Stimulated activated CD8-positive, alpha-beta memory T cell treated with anti-CD3 and anti-CD28 coated beads, Interleukin-15, amount 100 ng/mL, for 1 hour (primary cell): ENCODE data around the gene TUBA1A.
"Not testable (repeated sequence)": the region's sequence is repeated elsewhere in the genome, so short reads cannot be mapped to it uniquely, and the experiment has no call there.

ENCODE experiments used
- DNase-seq: peaks from one replicate; pipeline ENCODE4 v3.0.0-alpha.2; 2020; ENCODE audit warnings: low read depth

Gene TUBA1A

DNA sequence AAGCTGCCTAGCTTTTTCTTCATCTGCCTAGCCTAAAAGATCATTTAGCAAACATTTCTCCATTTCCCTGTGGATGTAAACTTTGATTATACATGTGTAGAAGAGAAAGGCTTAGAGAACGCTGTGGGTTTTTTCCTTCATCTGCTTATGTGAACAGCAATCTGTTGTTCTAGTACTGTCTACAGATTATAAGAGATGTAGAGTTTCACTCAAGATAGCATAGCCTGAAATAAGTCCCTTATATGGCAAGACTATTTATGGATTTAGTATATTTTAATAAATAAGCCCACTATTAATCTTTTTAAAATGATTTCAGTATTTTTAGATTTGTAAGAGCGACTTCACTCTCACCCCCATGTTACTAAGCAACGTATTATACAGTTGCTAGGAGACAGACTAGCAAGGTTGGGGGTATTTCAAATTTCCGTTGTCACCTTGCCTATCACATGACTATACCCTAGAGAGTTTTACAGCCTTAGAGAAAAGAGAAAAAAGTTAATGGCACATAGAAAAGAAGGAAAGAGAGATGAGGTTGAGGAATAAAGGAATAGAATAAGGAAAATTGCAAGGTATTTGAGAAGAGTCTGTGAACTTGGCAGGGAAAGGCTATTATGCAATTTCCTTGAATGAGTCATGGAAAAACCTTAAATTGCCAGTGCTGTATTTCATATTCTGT is 12.2 kb upstream of the TUBA1A start:
- DNase-seq, result no peak

DNA sequence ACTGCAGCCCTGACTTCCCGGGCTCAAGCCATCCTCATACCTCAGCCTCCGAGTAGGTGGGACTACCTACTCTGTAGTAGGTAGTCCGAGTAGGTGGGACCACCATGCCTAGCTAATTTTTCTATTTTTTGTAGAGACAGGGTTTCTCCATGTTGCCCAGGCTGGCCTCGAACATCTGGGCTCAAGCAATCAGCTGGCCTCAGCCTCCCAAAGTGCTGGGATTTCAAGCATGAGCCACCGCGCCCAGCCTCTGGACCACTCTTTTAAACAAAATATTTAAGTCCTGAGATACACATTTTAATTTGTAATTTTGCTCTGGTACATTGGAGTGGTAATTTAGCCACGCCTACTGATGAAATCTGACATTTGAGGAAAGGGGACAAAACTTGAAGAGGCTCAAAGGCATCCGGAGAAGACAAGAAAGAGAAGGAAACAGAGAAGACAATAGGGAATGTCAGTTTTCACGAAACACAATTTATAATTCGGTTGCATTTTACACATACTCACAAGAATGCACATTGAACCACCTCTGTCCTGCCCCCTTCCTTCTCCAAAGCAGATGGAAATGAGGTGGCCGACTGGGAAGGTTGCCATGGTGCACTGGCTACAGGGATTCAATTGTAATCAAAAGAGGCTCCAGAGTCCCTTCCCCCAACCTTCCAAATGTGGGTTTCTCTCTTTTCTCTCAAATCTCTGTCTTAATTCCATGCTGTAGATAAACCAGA is 9.7 kb upstream of the TUBA1A start:
- DNase-seq, result no peak

DNA sequence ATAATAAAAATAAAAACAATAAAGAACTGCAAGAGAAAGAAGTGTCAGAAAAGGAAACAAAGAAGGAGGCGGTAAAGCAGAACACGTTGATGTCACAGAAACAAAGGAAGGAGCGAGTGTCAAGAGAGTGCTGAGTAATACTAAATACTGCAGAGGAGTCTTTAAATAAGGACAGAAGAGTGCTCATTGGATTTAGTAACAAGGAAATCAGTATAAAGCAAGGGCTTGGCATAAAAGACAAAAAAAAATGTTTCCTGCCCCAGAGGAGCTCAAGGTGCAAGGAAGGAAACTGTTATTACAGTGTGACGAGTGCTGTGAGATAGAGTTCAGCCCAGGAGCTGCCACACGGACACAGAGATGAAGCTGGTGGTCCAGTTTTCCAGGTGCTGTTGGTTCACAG is 8.4 kb upstream of the TUBA1A start:
- no peak for DNase-seq

DNA sequence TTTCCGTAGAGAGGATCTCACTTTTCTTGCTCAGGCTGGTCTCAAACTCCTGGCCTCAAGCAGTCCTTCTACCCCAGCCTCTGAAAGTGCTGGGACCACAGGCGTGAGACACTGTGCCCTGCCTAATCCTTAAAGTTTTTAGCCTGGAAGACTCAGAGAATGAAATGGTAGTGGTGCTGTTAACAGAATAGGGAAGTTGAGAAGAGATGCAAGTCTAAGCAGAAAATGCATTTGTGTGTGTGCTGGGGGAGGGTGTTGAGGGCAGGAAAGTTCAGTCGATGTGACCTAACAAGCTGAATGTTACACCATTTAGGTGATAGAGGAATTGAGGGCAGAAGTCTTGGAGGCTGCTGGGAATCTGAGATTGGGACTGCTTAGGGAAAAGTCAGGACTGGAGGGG is 6.9 kb upstream of the TUBA1A start:
- DNase-seq, result no peak

DNA sequence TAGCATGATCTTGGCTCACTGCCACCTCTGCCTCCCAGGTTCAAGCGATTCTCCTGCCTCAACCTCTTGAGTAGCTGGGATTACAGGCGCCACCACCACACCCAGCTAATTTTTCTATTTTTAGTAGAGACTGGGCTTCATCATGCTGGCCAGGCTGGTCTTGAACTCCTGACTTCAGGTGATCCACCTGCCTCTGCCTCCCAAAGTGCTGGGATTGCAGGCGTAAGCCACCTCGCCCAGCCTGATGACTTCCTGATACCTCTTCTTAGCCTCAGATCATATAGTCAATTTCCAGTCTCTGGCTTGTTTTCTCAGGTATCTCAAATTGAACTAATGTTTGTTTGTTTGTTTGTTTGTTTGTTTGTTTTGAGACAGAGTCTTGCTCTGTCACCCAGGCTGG is 4.9 kb upstream of the TUBA1A start:
- not testable (repeated sequence) for DNase-seq

DNA sequence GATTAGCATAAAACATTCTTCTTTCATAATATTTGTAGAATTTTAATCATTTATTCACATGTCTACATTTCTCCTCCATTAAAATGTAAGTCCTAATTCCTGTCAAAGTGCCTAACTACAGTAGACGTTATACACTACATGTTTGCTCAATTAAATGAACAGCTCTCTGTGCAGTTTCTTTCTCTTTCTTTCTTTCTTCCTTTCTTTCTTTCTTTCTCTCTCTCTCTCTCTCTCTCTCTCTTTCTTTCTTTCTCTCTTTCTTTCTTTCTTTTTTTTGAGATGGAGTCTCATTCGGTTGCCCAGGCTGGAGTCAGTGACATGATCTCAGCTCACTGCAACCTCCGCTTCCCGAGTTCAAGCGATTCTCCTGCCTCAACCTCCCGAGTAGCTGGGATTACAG is 2.6 kb upstream of the TUBA1A start:
- not testable (repeated sequence) for DNase-seq

DNA sequence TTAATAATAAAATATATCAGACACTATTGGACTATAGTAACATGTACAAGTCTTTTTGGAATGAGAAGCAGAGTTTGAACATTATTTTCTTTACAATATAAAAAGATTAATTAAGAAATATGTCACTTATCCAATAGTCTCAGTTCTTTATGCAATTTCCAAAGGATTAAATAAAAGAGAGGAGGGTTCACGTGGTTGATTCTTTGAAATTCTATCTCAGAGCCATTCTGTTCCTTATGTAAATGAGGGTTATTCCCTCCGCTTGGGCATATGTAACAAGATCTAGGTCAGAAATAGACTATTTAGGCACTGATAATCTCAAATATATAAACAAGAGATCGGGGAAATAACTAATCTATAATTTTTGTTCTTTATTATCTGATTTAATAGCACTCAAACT is 2.1 kb upstream of the TUBA1A start:
- no peak for DNase-seq

DNA sequence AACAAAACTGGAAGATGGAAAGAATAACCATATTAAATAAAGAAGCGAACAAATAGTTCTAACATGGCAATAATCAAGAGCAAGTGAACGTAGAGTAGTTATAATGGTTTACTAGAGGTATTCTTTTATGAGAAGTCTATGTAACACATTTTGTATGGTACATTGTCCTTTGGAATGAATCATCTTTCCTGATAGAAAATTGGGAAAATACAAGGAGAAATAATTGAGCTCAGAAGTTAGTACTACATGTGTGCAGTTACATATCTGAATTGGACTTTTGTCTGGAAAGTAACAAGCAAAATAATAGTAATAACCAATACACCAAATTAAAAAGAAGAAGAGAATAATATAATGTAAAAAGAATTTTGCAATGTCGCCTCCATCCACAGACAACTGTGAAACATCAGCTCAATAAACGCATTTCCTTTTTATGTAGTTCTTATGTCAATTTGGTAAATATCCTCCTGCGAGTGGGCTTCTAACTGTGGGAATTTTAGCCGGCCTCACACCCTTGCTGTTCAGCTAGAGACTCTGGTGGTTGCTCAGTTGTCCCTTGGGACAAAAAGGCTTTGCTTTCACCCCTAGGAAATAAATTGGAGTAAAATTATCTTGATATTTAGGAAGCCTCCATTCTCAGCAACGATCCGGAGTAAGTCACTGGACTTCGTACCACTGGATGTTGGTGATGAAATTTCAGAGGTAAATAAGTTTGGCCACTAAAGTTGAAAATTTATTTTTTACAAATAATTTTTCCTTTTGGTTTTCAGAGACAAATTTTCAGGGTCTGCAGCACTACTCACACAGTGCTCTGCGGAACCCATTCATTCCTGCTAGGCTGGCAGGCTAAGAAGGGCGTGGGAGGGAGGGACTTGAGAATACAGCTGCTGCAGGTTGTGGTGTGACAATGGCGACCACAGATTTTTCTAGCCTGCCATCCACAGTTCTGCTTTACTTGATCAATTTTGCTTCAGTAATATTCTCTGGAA is 1.1 kb upstream of the TUBA1A start:
- DNase-seq, result no peak

DNA sequence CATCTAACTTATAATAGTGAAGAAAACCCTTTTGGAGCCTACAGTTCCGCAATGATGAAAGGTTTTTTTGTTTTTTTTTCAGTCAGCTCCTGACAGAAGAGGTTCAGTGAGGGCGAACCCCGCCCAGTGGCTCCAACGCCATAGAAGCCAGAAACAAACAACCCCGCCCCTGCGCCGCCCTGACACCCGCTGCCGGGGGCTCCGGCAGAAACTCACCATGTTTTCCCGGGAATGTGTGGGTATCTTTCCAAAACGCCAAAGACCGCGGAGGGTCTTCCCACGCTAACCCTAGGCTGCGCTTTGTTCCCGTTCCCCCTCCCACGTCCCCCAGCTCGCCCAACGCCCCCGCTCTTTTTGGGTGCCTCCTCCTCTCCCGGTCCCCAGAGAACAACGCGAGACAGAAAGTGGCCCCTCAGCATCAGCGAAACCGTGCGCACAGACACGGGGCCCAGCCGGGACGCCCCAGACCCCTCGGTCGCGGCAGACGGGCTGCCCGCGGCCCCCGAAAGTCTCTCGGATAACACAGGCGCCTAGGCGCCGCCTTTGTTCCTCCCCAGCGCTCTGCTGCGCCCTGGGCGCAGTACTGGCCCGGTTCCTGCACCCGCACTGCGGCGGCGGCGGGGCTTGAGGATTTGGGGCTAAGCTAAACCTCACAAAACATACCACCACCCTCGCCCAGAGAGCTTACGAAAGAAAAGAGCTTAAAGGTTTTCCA is 522 bp downstream of the TUBA1A start:
- DNase-seq, result peak; percentile 49

DNA sequence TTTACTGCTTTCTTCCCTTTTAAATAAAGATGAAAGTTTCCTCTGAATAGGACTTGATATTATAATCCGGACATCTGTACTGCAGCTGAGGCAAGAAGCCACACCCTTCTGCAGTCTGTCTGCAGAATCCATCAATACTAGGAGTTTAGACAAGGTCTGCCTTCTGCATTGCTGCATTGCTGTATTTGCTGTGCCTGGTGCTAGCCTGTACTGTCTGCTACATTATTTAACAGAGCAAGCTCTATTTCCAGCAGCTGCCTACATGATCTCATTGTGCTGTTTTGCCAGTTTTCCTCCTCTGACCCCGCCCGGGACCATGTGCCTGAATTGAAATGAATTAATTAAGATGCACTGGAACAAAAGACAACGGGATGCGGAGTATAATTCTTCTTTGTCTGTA is 1.7 kb downstream of the TUBA1A start:
- DNase-seq, result no peak

DNA sequence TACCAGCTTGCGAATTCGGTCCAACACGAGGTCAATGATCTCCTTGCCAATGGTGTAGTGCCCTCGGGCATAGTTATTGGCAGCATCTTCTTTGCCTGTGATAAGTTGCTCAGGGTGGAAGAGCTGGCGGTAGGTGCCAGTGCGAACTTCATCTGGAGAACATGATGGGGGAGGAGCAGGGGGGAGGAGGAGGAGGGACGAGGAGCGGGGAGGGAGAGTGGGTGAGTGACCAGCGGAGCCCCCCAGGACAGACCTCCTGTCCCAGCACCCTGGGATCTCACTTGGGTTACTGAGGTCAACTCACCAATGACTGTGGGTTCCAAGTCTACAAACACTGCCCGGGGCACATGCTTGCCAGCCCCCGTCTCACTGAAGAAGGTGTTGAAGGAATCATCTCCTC is 2.6 kb downstream of the TUBA1A start:
- DNase-seq, result not testable (repeated sequence)

DNA sequence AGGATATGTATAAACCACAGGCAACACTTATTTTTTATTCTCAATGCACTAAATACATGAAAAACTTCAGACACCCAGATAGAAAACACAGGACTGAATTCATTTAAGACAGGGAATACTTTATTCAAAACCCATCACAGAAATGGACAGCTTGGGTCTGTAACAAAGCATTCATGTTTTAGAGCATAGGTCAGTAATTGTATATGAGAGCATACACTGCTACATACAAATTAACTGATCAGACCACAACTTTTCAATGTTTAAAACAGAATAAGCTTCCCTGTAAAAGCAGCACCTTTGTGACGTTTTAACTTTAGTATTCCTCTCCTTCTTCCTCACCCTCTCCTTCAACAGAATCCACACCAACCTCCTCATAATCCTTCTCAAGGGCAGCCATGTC is 4.2 kb downstream of the TUBA1A start:
- not testable (repeated sequence) for DNase-seq

DNA sequence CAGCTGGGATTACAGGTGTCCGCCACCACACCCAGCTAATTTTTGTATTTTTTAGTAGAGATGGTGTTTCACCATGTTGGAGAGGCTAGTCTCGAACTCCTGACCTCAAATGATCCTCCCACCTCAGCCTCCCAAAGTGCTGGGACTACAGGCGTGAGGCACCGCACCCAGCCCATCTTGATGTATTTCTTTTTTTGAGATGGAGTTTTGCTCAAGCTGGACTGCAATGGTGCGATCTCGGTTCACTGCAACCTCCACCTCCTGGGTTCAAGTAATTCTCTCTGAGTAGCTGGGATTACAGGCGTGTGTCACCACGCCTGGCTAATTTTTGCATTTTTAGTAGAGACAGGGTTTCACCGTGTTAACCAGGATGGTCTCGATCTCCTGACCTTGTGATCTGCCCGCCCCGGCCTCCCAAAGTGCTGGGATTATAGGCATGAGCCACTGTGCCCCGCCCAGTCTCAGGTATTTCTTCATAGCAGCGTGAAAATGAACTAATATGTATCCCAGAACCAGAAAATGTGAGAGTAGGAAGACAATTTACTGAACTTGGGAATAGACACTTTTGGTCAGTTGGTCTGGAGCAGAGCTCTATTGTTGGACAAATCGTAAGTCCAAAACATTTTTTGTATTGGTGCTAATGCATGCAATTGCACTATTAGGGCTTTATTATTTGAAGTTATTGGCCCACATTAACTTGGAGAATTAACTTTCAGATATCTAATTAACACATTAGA is 5.5 kb downstream of the TUBA1A start:
- not testable (repeated sequence) for DNase-seq

DNA sequence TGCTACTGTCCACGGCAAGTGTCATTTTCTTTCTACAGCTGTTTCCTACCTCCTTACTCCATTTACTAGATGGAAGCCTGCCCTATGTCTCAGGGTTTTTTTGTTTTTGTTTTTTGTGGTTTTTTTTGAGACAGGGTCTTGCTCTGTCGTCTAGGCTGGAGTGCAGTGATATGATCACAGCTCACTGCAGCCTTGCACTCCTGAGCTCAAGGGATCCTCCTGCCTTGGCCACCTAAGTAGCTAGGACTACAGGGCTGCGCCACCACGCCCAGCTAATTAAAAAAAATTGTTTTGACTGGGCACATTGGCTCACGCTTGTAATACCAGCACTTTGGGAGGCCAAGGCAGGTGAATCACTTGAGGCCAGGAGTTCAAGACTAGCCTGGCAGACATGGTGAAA is 14.7 kb downstream of the TUBA1A start:
- no peak for DNase-seq

DNA sequence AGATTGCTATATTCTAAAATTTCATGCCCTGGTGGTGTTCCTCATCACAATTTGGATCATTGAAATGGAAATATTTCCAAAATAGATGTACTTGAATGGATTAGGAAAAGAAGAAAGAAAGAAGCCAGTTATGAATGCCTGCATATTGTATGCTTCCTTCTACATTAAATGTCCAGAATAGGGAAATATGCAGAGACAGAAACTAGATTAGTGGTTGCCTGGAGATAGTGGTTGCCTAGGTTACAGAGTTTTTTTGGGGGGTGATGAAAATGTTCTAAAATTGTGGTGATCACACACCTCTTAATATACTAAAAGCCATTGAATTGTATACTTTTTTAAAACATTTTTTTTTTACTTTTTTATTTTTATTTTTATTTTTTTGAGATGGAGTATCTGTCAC is 18.0 kb downstream of the TUBA1A start:
- DNase-seq, result no peak

DNA sequence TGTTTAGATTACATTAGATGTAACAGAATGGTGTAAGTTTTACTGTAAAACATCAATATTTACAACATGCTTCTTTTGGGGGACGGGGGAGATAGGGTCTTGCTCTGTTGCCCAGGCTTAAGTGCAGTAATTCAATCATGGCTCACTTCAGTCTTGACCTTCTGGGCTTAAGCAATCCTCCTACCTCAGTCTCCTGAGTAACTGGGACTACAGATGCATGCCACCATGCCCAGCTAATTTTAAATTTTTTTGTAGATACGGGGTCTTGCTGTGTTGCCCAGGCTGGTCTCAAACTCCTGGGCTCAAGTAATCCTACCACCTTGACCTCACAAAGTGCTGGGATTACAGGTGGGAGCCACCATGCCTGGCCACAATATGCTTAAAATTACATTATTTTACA is 23.8 kb downstream of the TUBA1A start:
- DNase-seq, result no peak

DNA sequence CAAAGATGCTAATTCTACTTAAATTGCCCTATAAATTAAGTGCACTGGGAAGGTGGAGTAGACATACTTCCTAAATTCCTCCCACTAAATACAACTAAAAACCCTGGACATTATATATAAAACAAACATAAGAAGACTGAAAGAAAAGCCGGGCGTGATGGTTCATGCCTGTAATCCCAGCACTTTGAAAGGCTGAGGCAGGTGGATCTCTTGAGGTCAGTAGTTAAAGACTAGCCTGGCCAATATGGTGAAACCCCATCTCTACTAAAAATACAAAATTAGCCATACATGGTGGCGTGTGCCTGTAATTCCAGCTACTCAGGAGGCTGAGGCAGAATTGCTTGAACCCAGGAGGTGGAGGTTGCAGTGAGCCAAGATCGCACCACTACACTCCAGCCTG is 27.0 kb downstream of the TUBA1A start:
- DNase-seq, result not testable (repeated sequence)

DNA sequence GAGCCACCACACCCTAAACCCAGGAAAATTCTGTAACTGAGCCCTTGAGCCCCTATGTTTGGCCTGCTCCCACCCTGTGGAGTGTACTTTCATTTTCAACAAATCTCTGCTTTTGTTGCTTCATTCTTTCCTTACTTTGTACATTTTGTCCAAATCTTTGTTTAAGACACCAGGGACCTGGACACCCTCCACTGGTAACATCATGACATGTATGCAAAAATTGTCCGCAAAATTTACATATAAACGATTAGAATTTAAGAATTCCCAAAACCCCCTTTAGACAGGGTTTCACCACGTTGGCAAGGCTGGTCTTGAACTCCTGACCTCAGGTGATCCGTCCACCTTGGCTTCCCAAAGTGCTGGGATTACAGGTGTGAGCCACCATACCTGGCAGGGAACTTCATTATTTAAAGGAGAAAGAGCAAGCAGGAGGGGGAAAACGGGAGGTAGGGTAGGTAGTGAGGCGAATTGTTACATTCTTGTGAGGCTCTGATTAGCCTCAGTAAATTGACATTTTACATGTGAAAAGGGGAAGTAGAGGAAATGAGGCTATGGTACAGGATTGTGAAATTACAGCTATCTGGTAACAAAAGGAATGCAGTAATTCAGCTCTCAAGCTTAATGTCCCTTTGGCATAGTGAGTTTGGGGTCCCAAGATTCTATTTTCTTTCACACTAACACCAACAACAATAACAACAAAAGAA is 27.6 kb downstream of the TUBA1A start:
- no peak for DNase-seq

DNA sequence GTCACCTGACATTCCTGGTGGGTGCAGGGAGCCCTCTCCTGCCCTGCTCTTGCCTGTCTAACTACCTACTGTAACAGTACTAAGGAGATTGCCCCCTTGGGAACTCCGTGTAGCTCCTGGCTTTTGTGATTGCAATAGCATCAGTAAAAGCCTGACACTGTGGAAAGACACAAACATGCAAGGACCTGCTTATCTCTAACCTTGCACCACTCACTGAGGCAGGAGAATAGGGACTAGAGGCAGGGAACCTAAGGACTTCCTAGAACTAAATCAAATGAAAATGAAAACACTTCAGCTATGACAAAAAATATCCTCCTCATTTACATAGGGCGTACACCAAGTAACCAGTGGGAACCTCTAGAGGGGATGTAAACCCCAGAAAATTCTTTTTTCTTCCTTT is 28.5 kb downstream of the TUBA1A start:
- DNase-seq, result no peak

DNA sequence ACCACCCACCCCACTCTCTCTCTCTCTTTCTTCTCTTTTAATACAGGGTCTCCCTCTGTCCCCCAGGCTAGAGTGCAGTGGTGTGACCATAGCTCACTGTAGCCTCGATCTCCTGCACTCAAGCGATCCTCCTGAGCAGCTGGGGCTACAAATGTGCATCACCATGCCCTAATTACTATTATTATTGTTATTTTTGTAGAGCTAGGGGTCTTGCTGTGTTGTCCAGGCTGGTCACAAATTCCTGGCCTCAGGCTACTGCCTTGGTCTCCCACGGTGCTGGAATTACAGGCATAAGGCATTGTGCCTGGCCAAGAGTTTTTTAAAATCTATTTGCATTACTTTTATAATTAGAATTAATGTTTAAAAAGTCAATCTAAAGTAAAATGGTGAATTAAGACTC is 34.7 kb downstream of the TUBA1A start:
- no peak for DNase-seq

DNA sequence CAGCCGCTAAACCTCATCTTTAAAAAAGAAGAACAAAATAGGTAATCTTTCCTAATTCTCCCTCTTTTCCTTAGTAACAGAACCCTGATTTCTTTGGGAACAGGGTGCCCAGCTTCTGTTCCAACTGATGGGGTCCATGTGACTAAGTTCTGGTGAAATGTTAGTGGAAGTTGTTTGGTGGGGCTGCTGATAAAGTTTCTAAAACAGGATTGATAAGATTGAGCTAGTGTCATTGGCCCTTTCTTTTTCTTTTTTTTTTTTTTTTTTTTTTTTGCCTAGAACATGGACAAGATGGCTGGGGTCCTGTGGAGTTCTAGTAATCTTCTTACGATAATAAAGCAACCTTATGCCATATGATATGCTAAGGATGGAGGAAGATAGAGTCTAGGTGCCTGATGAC is 41.5 kb downstream of the TUBA1A start:
- DNase-seq, result no peak
